ENCODE measurements around the gene KCNA3.

Gene KCNA3

GRCh38 chr1:110657351-110657750 lies 17.4 kb downstream of the KCNA3 start:
- no peak for TF ChIP-seq CTCF (IDR thresholded peaks at IDR 0.05; ENCODE audit: insufficient read depth, missing control alignments)
- no peak for FAIRE-seq
- no peak for DNase-seq (ENCODE audit: insufficient read length, low spot score)

DNA sequence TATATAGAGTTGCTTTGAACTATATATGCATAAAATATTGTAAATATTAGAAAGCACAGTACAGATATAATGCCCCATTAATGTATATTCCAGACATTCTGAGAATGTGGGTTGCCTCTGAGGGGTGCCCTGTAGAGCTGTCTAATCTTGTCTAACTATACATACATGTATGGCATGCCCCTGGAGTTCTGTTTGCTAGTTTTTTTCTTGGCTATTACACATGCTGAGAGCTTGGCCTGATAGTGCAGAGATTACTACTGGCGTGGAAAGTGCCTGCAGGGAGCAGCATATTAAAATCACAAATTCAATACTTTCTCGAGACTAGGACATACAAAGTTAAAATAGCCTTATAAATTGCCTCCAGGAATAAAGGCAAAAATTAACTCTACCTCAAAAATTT lies 24.1 kb downstream of the KCNA3 start:
- DNase-seq (ENCODE audit: insufficient read length, low spot score) (no peak), FAIRE-seq (no peak)
- TF ChIP-seq CTCF (IDR thresholded peaks at IDR 0.05; ENCODE audit: insufficient read depth, missing control alignments): no peak

- no peak for TF ChIP-seq CTCF (IDR thresholded peaks at IDR 0.05; ENCODE audit: insufficient read depth, missing control alignments)
- DNase-seq (ENCODE audit: insufficient read length, low spot score): no peak
- no peak for FAIRE-seq
Measured at GRCh38 chr1:110648417-110648816, 26.3 kb downstream of the KCNA3 start.

DNA sequence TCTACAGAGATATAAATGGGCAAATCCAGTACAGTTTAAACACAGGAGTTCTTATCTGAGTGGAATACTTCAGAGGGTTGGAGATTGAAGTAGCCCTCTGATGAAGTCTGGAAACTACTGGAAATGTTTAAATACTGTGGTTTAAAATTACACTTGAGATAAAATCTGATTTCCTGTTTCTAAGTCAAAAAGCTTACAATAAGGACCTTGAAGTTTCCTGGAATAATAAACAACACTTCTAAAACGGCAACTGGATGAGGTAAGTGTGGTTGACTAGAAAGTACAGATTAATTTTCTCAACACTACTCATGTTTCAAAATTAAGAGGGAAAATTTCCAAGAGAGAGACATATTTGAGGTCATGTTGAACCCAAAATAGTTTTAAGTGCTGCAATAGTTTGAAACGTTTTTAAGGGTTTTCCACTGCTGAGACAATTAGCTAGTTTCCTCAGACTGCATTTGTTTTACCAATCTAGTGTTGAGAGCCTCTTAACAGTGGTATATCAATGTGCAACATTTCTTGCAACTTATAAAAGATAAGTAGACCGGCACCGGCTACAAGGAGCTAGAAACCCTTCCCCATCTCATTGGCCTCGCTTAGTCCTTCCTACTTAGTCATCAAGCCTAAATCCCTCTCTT lies 27.4 kb downstream of the KCNA3 start:
- FAIRE-seq (no peak), DNase-seq (ENCODE audit: insufficient read length, low spot score) (no peak)
- no peak for TF ChIP-seq CTCF (IDR thresholded peaks at IDR 0.05; ENCODE audit: insufficient read depth, missing control alignments)

GRCh38 chr1:110645821-110646735 lies 28.7 kb downstream of the KCNA3 start:
- no peak for DNase-seq (ENCODE audit: insufficient read length, low spot score)
- TF ChIP-seq CTCF (IDR thresholded peaks at IDR 0.05; ENCODE audit: insufficient read depth, missing control alignments): no peak
- FAIRE-seq: no peak

- no peak for FAIRE-seq
- TF ChIP-seq CTCF (IDR thresholded peaks at IDR 0.05; ENCODE audit: insufficient read depth, missing control alignments): no peak
- no peak for DNase-seq (ENCODE audit: insufficient read length, low spot score)
Measured at GRCh38 chr1:110645211-110645610, 29.5 kb downstream of the KCNA3 start.

Measured in D721Med (cell line).